Common myeloid progenitor, CD34-positive (primary cell): ENCODE data around the gene CFAP54.
A peak's percentile ranks its signal among the peaks of the same experiment; 100 is the strongest.
"Not testable (repeated sequence)": the region's sequence is repeated elsewhere in the genome, so short reads cannot be mapped to it uniquely, and the experiment has no call there.

Experiments
- CTCF ChIA-PET: fragments of 350-600 bp; sonication (Branson Sonifier 250); formaldehyde crosslinking; loops from one replicate; lab custom pipeline; 2021; ENCODE audit warnings: antibody characterized with exemption; lab: Charles Lee
- POLR2A ChIA-PET: fragments of 350-600 bp; sonication (Branson Sonifier 250); formaldehyde crosslinking; loops from one replicate; lab custom pipeline; 2021; ENCODE audit warnings: antibody characterized with exemption; lab: Charles Lee
- DNase-seq, 3 donors: peaks; one replicate each; pipeline versions ENCODE4 v3.0.0 to v3.0.0-alpha.2; 2013
- H3K27ac ChIP-seq, 2 experiments: 1 replicate in 1 of 2; 2 replicates in 1 of 2; pipeline ENCODE4 v1.7.0; 2013; ENCODE audit warnings: inconsistent platforms in 2 of 2, low read length in 2 of 2, mild to moderate bottlenecking in 2 of 2, low read depth in 1 of 2, moderate library complexity in 1 of 2; ENCODE audit not compliant: severe bottlenecking in 2 of 2, insufficient read depth in 1 of 2, poor library complexity in 1 of 2
- H3K27me3 ChIP-seq, 5 experiments: replicated peaks in 2 of 5; 1 replicate in 3 of 5; 2 replicates in 2 of 5; pipeline versions ENCODE4 v1.6.1 to v1.7.0; 2013; ENCODE audit warnings: low read length in 4 of 5, mild to moderate bottlenecking in 2 of 5, moderate library complexity in 2 of 5, inconsistent platforms in 1 of 5; ENCODE audit not compliant: insufficient read depth in 5 of 5, control insufficient read depth in 4 of 5
- H3K36me3 ChIP-seq, 4 experiments: 1 replicate in 2 of 4; 2 replicates in 2 of 4; pipeline versions ENCODE4 v1.6.1 to v1.7.0; 2013; ENCODE audit warnings: low read length in 3 of 4, control low read depth in 1 of 4, mild to moderate bottlenecking in 1 of 4; ENCODE audit not compliant: control insufficient read depth in 4 of 4, insufficient read depth in 4 of 4
- H3K4me1 ChIP-seq, 4 experiments: 1 replicate in 3 of 4; 2 replicates in 1 of 4; pipeline versions ENCODE4 v1.6.1 to v1.7.1; 2013; ENCODE audit warnings: low read length in 3 of 4, mild to moderate bottlenecking in 3 of 4, control low read depth in 1 of 4, inconsistent platforms in 1 of 4, moderate library complexity in 1 of 4; ENCODE audit not compliant: control insufficient read depth in 4 of 4, insufficient read depth in 4 of 4; ENCODE audit errors: control extremely low read depth in 1 of 4
- H3K4me3 ChIP-seq, 7 experiments: 1 replicate in 4 of 7; 2 replicates in 3 of 7; pipeline versions ENCODE4 v1.5.1 to v1.7.0; 2013; ENCODE audit warnings: mild to moderate bottlenecking in 7 of 7, low read length in 6 of 7, moderate library complexity in 6 of 7, inconsistent platforms in 2 of 7, low read depth in 2 of 7, control low read depth in 1 of 7; ENCODE audit not compliant: insufficient read depth in 4 of 7, control insufficient read depth in 1 of 7; ENCODE audit errors: extremely low read depth in 1 of 7
- H3K9me3 ChIP-seq, 5 experiments: 1 replicate in 4 of 5; 2 replicates in 1 of 5; pipeline versions ENCODE4 v1.6.1 to v1.7.1; 2013; ENCODE audit warnings: low read length in 4 of 5, mild to moderate bottlenecking in 2 of 5, inconsistent platforms in 1 of 5, low read depth in 1 of 5, moderate library complexity in 1 of 5; ENCODE audit not compliant: control insufficient read depth in 4 of 5, insufficient read depth in 2 of 5; ENCODE audit errors: control extremely low read depth in 1 of 5
- WGBS: methylation state at CpG from one replicate; pipeline ENCODE4 v1.1.5; 2013; ENCODE audit not compliant: insufficient coverage; 5-methylcytosine and 5-hydroxymethylcytosine counted together

CFAP54 gene

GRCh38 chr12:96493106-96493505 lies 3.7 kb downstream of the CFAP54 start:
- Histone ChIP-seq H3K9me3 (no peaks in the 10 kb centered on the region), H3K4me3 (no peak overlapping the region), H3K27me3 (peaks cover 0 to 4% (median 0%) of the 10 kb centered on the region in 5 experiments), H3K27ac (no peak overlapping the region), H3K4me1 (peaks cover 2 to 27% (median 7%) of the 10 kb centered on the region in 4 experiments), H3K36me3 (no peaks in the 10 kb centered on the region)
- ChIA-PET CTCF (interaction anchor here (1.0 kb wide), 1 partner anchor 90 kb away, joined by 3 read pairs; no protein-coding TSS in a partner anchor), POLR2A (no interaction called here)
- no peak for DNase-seq

DNA sequence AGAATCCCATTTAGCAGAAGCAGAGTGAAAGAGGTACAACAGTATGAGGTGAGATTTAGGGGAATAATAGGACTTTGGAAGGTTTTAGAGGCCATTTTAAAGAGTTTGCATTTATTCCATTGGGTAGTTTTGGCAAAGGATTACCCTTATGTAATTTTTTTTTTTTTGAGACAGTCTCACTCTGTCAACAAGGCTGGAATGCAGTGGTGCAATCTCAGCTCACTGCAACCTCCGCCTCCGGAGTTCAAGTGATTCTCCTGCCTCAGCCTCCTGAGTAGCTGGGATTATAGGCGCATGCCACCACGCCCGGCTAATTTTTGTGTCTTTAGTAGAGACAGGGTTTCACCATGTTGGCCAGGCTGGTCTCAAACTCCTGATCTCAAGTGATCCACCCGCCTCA lies 4.8 kb downstream of the CFAP54 start:
- H3K4me3 ChIP-seq, POLR2A ChIA-PET, H3K36me3 ChIP-seq, H3K27ac ChIP-seq, H3K27me3 ChIP-seq, H3K9me3 ChIP-seq, DNase-seq: not testable (repeated sequence)
- H3K4me1 ChIP-seq: peaks cover under 1 to 24% (median 6%) of the 10 kb centered on the region in 4 experiments
- WGBS: 93% methylated on average over 5 of the region's 6 CpGs
- CTCF ChIA-PET: interaction anchor here (1.8 kb wide), 1 partner anchor 95 kb away, joined by 3 read pairs; no protein-coding TSS in a partner anchor

DNA sequence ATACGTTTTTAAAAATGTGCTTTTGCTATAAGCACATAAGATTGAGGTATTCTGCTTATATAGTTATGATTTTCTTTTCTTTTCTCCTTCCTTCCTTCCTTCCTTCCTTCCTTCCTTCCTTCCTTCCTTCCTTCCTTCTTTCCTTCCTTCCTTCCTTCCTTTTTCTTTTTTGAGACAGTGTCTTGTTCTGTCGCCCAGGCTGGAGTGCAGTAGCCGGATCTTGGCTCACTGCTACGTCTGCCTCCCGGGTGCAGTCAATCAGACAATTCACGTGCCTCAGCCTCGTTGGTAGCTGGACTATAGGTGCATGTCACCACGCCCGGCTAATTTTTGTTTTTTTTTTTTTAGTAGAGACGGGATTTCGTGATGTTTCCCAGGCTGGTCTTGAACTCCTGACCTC lies 5.8 kb downstream of the CFAP54 start:
- Histone ChIP-seq H3K27ac (no peak overlapping the region), H3K36me3 (no peaks in the 10 kb centered on the region), H3K4me3 (no peak overlapping the region), H3K9me3 (no peaks in the 10 kb centered on the region), H3K4me1 (peaks cover 0 to 20% (median 4%) of the 10 kb centered on the region in 4 experiments), H3K27me3 (peaks cover 0 to 4% (median 0%) of the 10 kb centered on the region in 5 experiments)
- DNase-seq: no peak
- POLR2A ChIA-PET: no interaction called here
- CTCF ChIA-PET: interaction anchor here (0.7 to 1.8 kb wide), 2 partner anchors 20 to 96 kb away, joined by 3 to 4 read pairs; no protein-coding TSS in a partner anchor
- WGBS: 91% methylated on average over 8 of the region's 11 CpGs

- WGBS: no CpG with 5 or more reads among the region's 2 CpGs
- ChIA-PET POLR2A (interaction anchor here (0.5 kb wide), 1 partner anchor 300 kb away, joined by 5 read pairs; no protein-coding TSS in a partner anchor), CTCF (interaction anchor here (0.5 to 2.6 kb wide), 6 partner anchors 19 to 193 kb away, joined by 3 to 15 read pairs (median 4); no protein-coding TSS in a partner anchor)
These were observed 6.6 kb downstream of the CFAP54 start for GRCh38 chr12:96495841-96496545.

DNA sequence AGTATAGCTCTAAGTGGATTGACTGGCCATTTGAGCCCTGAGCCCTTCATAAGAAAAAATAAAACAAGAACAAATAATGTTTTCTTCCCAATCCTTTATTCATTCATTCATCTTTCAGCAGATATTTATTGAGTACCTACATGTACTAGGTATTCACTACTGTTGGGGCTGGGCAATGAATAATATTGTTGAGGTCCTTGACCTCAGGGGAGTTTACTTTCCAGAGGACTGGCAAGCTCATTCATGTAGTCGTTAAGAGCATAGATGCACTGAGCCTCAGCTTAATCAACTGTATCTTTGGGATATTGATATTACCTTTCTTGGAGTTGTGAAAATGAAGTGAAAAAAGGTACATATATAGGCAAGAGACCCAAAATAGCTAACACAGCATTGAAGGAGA lies 7.6 kb downstream of the CFAP54 start:
- no peak for DNase-seq
- ChIA-PET CTCF (interaction anchor here (0.5 to 2.6 kb wide), 9 partner anchors 8 to 260 kb away, joined by 3 to 15 read pairs (median 5); partner anchors contain the start of genes CDK17 and CFAP54), POLR2A (no interaction called here)
- WGBS: 100% methylated on average over 1 of the region's 1 CpG
- H3K4me1 ChIP-seq: peaks cover 8 to 38% (median 18%) of the 10 kb centered on the region in 4 experiments
- H3K9me3 ChIP-seq: no peaks in the 10 kb centered on the region
- H3K4me3 ChIP-seq: no peak overlapping the region
- no peaks in the 10 kb centered on the region for H3K36me3 ChIP-seq
- no peak overlapping the region for H3K27ac ChIP-seq
- H3K27me3 ChIP-seq: no peaks in the 10 kb centered on the region

More at GRCh38 chr12:96495841-96496545, 6.6 kb downstream of the CFAP54 start:
- H3K36me3 ChIP-seq: no peaks in the 10 kb centered on the region
- peak overlapping the region in 1 of 7 experiments; percentile 33 for H3K4me3 ChIP-seq
- H3K9me3 ChIP-seq: no peaks in the 10 kb centered on the region
- peaks cover 3 to 28% (median 10%) of the 10 kb centered on the region in 4 experiments for H3K4me1 ChIP-seq
- no peak overlapping the region for H3K27ac ChIP-seq
- peak in 2 of 3 donors; percentile 51 to 66 for DNase-seq
- H3K27me3 ChIP-seq: peaks cover 0 to 2% (median 0%) of the 10 kb centered on the region in 5 experiments

GRCh38 chr12:96497855-96498254 lies 8.5 kb downstream of the CFAP54 start:
- Histone ChIP-seq H3K9me3 (no peaks in the 10 kb centered on the region), H3K4me1 (peaks cover 10 to 45% (median 21%) of the 10 kb centered on the region in 4 experiments), H3K27me3 (no peaks in the 10 kb centered on the region), H3K27ac (no peak overlapping the region), H3K4me3 (no peak overlapping the region), H3K36me3 (no peaks in the 10 kb centered on the region)
- 58% methylated on average over 2 of the region's 2 CpGs for WGBS
- POLR2A ChIA-PET: interaction anchor here (0.6 kb wide), 1 partner anchor 96 kb away, joined by 3 read pairs; no protein-coding TSS in a partner anchor
- CTCF ChIA-PET: interaction anchor here (0.6 to 2.6 kb wide), 9 partner anchors 9 to 1556 kb away, joined by 3 to 15 read pairs (median 5); partner anchors contain the start of genes CDK17 and CFAP54
- DNase-seq: peak in 1 of 3 donors; percentile 14
